HG02981 (cell line): Measurements from ENCODE around the gene OR13C8.

Source experiments
- ATAC-seq: cut with Tn5 transposase; IDR thresholded peaks from one replicate; pipeline ENCODE4 v1.9.1; 2021; ENCODE audit warnings: mild to moderate bottlenecking, moderate library complexity; ENCODE audit not compliant: unreplicated experiment

Gene OR13C8

DNA sequence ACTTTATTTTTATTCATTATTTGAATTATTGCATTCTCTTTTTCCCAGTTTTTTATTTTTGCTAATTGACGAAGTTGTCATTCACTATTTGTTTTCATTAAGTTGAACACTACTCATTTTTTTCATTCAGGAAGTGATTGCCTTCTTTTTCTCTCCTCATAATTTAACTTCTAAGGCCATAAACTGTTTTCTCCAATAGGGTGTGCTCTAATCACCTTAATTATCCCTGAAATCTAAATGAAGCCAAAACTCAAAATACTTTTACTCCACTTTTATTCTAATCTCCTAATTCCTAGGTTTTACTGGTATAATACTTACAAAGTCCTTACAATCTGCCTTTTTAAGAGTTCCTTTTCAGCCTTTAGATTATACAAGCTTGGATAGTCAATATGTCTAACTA, 39.4 kb downstream of the OR13C8 start:
- no peak for ATAC-seq

- ATAC-seq: no peak
Measured at GRCh38 chr9:104611213-104611612, 42.2 kb downstream of the OR13C8 start.

DNA sequence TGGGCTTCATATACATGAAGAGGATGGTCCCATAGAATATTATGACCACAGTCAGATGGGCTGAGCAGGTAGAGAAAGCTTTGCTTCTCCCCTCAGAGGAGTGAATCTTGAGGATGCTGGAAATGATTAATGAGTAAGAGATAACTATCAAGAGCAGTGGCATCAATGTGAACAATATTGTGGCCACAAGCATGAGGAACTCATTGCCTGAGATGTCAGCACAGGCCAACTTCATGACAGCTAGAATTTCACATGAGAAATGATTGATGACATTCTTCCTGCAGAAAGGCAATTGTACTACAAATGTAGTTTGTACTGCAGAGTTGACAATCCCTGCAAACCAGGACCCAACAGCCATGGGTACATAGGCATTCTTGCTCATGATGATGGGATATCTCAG, 48.5 kb downstream of the OR13C8 start:
- ATAC-seq: no peak

DNA sequence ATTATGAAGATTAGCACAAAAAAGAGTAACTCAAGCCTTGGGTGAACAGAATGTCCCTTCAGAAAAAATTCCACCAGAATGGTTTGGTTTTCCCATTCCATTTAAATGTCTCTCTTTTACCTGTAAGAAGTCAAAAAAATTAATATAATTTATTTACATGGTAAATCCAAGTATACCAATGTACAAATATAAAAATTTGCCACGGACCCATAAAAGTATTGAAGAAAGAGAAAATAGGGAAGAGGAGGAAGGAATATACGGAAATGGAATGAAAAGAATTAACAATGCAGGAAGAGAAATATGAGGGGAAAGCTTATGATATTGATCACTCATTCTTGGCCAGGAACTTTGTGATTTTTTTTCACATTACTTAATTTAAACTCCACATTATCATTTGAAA, 49.1 kb downstream of the OR13C8 start, which contains the start of gene OR13C9:
TSS of gene OR13C9 (minus strand) at position 101 of the 400 bp plus-strand sequence. CDS start at position 101, 0 bp downstream.
- ATAC-seq: no peak
